NCI-H2029 (cell line): ENCODE data around the gene KCNK3.

Experiments used
- DNase-seq: peaks from one replicate; lab custom pipeline; 2025; lab: John Stamatoyannopoulos, UW

The KCNK3 gene

DNA sequence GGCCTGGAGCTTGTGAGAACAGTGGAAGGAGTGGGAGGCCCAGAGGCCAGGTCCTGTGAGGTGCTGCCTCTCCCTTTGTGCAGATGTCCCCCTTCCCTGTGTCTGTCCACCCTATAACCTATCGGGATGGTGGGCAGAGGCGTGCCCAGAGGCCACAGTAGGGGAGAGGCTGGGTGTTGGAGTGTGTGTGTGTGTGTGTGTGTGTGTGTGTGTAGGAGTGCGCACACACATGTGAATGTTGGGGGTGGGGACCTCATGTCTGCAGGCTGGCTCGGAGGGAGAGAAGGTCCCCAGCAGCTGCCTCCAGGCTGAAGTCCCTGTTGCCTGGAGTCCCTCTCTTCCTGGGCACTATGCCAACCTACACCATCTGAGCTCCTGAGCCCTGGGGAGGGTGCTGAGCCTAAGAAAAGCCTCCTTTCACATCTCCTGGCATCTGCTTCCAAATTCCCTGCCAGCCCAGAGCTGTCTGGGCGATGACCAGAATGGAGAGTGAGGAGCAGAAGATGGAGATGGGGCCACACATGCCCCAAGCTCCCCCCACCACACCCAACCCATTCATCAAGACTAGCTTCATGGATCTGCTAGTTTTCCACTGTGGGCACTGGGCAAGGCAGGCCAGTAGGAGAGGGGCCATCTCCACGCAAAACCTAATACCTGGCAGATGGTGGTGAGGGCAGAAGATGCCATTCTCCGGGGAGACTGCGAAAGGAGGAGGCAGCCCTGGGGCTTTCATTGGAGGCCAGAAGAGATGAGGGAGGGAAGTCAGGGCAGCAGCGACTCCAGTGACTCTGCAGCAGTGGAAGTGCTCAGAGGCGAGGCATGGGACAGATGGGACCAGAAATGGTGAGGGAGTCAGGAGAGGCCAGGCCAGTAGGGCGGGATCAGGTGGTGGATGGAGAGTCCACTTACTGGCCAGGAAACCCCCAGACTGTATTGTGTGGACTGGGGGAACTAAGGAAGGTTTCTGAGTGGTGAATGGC, 20.3 kb downstream of the KCNK3 start:
- peak; percentile 85 for DNase-seq

GRCh38 chr2:26715528-26716270, 23.2 kb downstream of the KCNK3 start:
- DNase-seq, result no peak

GRCh38 chr2:26716340-26716739, 23.8 kb downstream of the KCNK3 start:
- no peak for DNase-seq

GRCh38 chr2:26716769-26717168, 24.2 kb downstream of the KCNK3 start:
- DNase-seq, result no peak

DNA sequence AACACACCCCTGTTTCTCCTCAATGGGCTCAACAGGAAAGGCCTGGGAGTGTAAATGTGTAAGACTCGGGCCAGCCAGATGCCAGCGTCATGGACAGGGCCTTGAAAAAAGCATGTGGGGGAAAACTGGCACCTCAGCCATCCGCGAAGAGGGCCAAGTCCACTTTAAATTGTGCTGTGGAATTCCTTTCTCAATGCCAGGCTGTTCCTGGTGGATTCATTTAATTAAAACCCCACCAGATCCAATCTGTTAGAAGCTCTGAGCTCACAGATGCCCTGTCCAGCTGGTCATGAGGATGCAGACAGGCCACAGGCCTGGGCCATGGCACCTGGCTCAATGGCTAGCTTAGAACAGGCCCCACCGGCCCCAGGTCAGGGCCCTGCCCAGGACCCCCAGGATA, 24.8 kb downstream of the KCNK3 start:
- no peak for DNase-seq

GRCh38 chr2:26718949-26719686, 26.6 kb downstream of the KCNK3 start:
- DNase-seq, result no peak

GRCh38 chr2:26720322-26721114, 28.0 kb downstream of the KCNK3 start:
- peak; percentile 70 for DNase-seq

- peak; percentile 61 for DNase-seq
Observed at GRCh38 chr2:26721115-26722032, 28.9 kb downstream of the KCNK3 start.

DNA sequence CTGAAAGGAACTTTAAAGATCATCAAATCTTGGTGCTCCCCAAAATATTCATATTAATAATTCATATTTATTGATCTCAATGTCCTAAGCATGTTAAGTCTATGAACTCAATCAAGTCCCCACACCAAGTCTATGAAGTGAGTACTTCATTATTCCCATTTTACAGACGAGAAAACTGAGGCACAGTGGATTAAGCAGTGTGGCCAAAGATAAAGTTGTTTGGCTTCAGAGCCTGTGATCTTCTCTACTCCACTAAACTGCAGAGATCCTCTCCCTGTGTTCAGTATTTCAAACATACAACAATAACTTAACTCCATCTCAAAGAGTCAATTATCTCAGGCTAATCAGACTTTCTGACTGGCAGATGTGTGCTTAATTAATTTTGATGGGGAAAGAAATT, 29.8 kb downstream of the KCNK3 start:
- no peak for DNase-seq

- DNase-seq, result no peak
Observed at GRCh38 chr2:26722911-26723310, 30.4 kb downstream of the KCNK3 start.

- no peak for DNase-seq
Observed at GRCh38 chr2:26723475-26723874, 31.0 kb downstream of the KCNK3 start.

DNA sequence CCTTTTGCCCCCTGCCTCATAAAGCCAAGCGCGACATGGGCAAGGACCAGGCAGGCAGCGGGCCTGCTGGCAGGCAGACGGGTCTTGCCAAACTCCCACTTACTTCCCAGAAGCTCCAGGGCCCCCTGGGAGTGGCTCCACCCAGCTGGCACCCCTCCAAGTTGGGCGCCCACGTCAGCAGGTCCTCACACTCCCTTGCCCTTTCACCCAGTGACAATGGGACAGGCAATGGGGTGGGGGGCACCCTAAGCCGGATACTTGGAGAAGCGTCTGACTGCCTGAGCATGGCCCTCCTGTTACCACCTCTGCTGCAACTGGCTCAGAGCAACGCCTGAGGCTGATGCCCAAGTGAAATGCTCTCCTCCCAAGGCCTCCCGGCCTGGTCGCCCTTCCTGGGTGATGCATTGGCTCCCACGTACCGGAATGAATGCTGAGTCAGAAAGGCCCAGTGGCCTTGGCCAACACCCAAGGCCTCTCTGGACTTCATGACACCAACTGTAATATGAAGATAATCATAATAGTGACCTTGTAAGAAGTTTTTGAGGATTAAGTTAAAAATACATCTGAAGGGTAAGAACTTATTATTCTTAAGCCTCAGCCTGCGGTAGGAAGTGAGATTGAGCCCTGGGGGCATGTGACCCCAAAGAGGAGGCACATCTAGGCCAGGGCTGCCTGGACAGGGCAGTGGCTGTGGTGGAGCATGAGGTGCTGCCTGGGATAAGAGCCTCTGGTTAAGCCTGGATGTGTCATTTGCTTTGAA, 31.6 kb downstream of the KCNK3 start:
- no peak for DNase-seq

DNA sequence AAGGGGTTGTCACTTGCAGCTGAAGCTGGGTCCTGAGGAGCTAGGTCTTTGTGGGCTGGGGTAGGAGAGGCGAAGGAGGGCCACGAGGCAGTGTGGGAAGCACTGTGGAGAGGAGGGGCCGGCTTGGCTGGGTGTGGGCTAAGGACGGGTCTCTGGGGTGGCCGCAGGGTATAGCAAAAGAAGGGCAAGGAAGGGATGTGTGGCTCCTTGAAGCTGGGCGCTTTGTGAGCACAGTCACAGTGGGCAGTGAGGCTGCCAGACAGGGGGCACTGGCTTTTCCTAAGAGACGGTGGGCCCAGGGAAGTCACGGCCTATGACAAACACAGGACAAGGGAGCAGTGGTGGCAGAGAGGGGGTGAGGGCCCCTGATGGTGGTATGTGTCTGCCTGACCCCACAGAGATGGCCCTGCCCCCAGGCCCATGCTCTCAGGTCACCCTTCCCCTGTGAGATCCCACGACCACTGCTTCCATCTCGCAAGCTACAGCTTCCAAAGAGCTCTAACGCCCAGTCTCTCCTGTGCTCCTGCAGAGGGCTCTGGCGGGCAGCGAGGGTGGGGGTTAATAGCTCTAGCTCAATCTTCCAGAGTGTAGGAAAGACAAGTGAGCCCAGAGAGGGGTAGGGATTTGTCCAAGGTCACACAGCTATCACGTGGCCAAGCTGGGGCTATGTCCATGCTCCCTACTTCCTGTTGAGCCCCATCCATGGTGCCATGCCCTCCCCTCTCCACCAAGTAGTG, 32.4 kb downstream of the KCNK3 start:
- no peak for DNase-seq

- no peak for DNase-seq
Observed at GRCh38 chr2:26725521-26725820, 32.9 kb downstream of the KCNK3 start.

DNA sequence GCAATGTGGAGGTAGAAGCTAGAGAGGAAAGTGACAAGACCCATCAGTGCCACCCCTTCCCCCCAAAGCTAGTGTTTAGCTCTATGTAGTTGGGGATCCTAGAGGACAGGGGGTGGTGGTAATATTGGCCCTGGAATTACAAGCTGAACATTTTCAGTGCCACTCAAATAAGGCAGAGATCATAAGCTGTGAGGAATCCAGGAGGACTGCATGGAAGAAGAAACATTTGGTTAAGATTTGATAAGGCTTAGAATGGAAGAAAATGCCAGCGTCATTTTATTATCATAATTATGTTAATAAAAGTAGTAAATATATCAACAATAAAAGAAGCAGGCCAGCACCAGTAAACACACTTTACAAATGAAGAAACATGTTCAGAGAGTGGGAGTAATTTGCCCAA, 33.7 kb downstream of the KCNK3 start:
- DNase-seq, result no peak

GRCh38 chr2:26727641-26728561, 35.4 kb downstream of the KCNK3 start:
- DNase-seq, result no peak

DNA sequence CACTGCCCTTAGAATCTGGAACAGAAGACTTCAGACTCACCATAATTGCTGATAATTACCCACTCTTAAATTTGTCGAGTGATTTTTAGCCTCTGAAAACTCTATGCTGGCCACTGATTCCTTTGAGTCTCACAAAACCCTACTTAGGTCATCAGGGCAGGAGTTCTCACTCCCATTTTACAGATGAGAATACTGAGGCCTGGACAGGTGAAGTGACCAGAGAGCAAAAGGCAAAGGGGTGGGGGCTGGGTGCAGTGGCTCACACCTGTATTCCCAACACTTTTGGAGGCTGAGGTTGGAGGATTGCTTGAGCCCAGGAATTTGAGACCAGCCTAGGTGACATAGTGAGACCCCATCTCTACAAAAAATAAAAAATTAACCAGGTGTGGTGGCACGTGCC, 36.8 kb downstream of the KCNK3 start:
- DNase-seq, result no peak
